Thyroid gland (tissue), 4 donors: ENCODE results near the gene AGAP2.
A peak's percentile ranks its signal among the peaks of the same experiment; 100 is the strongest.

ENCODE experiments used
- CTCF ChIP-seq, 6 experiments: fragments of 200-600 bp in 3 of 6; fragments of 450-650 bp in 3 of 6; sonication (generic) in 3 of 6; IDR thresholded peaks; one replicate each; pipeline ENCODE4 v1.5.1; 2016 to 2019; ENCODE audit warnings: antibody characterized with exemption in 6 of 6, mild to moderate bottlenecking in 2 of 6, inconsistent platforms in 1 of 6, moderate library complexity in 1 of 6
- POLR2A ChIP-seq, 2 donors: fragments of 450-650 bp; IDR thresholded peaks; one replicate each; pipeline ENCODE4 v1.6.1; 2017; ENCODE audit warnings: antibody characterized with exemption in 2 of 2, mild to moderate bottlenecking in 2 of 2, moderate library complexity in 1 of 2

DNA sequence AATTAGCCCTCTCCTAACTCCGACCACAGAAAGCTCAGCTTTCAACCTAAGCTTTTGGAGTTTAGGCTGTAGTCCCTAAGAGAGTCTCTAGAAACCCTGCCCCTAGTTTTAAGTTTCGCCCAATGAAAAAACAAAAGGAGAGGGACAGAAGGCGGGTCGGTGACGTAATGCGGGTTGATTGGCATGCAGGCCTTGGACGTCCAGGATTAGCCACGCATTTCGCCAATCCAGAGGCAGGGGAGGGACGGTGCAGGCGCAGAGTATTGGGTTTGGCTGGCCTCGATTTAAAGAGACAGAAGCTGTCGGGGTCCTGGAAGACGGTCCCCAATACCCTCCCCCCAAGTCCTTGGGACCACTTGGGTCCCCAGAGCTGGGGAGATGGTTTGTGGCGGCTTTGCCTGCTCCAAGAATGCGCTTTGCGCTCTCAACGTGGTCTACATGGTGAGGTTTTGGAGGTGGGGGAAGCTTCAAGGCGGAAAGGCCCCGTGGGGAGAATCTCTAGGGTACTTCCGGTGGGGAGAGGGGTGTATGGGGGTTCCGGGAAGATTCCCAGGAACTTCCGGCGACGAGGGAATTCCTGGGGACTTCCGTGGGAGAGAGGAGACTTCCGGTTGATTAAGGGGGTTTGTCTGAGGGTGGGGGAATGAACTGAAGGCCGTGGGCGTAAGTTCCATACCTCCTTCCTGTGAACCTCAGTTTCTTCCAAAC is 6.4 kb upstream of the AGAP2 start, which contains the start of gene TSPAN31:
- peak in 1 of 6 experiments; percentile 5 for TF ChIP-seq CTCF (IDR thresholded peaks at IDR 0.05)
- peak in 1 of 2 donors; percentile 73 for TF ChIP-seq POLR2A (IDR thresholded peaks at IDR 0.05)
